Stimulated activated CD8-positive, alpha-beta memory T cell treated with anti-CD3 and anti-CD28 coated beads, Interleukin-12 subunit alpha, Interleukin-12 subunit beta, amount 100 ng/mL, for 4 hours (primary cell): ENCODE results near the gene GATA2.

ENCODE experiments used
- DNase-seq: peaks from one replicate; pipeline ENCODE4 v3.0.0-alpha.2; 2020; ENCODE audit warnings: low read depth

GATA2 gene

GRCh38 chr3:128492671-128493569 lies at the start of gene GATA2:
TSS of gene GATA2 (minus strand) at chr3:128493201. CDS start at chr3:128487031, 6,170 bp downstream.
- no peak for DNase-seq

DNA sequence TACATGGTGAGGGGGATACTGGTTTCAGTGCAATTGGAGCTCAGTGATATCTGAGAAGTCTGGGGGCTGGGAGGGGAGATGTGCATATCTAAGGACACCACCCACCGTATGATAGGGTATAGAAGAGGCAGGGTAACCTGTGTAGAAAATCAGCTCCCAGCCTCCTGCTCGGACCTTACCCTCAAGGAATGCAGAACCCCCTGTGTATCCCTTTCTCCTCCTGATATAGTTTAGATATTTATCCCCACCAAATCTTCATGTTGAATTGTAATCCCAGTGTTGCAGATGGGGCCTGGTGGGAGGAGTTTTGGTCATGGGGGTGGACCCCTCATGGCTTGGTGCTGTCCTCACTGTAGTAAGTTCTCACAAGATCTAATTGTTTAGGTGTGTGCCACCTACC lies 48.2 kb upstream of the GATA2 start:
- DNase-seq = no peak

DNA sequence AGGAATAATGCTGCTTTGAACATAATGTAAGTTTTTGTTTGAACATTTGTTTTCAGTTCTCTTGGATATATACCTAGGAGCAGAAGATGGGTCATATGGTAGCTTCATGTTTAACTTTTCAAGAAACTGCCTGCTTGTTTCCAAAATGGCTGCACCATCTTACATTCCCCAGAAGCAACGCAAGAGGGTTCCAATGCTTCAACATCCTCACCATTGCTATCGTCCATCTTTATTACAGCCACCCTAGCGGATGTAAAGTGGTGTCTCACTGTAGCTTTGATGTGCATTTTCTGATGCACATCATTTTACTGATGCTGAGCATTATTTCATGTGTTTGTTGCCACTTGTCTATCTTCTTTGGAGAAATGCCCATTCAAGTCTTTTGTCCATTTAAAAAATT lies 46.4 kb upstream of the GATA2 start:
- no peak for DNase-seq

GRCh38 chr3:128537091-128537703 lies 44.2 kb upstream of the GATA2 start:
- no peak for DNase-seq

DNA sequence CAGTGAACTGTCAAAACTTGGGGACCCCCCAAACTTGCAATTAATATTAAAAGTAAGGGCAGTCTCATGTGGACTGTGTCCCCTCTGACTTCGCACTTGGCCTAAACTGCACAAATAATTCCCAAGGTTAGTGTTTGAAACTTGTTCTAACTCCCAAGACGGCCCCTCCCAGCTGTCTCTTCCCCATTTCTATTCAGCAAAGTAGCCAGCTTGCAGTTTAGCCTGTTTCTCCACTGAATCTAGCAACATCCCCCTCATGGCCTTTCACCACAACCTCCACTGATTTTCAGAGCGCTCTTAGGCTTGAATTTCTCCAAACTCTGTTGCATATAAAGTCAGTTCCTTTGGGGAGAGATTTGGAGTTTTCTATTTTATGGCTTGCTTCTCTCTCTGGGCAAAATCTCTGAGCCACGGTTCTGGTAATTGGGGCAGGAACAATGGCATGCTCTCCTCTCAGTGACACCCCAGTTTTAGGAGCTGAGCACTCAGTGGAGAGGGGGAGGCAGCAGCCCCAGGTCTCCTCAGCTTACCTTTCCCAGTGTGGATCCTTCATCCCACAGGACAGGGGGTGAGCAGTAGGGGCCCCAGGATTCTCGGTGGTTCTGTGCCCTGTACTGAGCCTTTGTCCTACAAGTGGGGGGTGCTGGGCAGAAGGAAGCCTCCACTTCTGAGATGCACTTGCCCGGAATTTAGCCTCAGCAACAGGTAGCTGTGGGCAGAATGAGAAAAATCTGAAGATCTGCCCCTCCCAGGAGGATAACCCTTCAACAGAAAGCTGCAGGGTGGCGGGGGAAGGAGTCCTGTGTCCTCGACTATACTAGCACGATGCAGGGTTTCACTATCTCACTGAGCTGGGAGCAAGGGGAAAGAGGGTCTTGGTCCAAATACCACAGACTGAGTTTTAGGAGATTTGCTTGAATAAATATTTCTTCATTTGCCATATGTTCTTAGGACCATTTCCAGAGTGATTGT lies 39.3 kb upstream of the GATA2 start:
- DNase-seq = no peak

GRCh38 chr3:128524374-128525299 lies 31.6 kb upstream of the GATA2 start:
- DNase-seq = no peak

GRCh38 chr3:128523591-128523990 lies 30.6 kb upstream of the GATA2 start:
- no peak for DNase-seq

GRCh38 chr3:128521715-128522114 lies 28.7 kb upstream of the GATA2 start:
- DNase-seq = no peak

DNA sequence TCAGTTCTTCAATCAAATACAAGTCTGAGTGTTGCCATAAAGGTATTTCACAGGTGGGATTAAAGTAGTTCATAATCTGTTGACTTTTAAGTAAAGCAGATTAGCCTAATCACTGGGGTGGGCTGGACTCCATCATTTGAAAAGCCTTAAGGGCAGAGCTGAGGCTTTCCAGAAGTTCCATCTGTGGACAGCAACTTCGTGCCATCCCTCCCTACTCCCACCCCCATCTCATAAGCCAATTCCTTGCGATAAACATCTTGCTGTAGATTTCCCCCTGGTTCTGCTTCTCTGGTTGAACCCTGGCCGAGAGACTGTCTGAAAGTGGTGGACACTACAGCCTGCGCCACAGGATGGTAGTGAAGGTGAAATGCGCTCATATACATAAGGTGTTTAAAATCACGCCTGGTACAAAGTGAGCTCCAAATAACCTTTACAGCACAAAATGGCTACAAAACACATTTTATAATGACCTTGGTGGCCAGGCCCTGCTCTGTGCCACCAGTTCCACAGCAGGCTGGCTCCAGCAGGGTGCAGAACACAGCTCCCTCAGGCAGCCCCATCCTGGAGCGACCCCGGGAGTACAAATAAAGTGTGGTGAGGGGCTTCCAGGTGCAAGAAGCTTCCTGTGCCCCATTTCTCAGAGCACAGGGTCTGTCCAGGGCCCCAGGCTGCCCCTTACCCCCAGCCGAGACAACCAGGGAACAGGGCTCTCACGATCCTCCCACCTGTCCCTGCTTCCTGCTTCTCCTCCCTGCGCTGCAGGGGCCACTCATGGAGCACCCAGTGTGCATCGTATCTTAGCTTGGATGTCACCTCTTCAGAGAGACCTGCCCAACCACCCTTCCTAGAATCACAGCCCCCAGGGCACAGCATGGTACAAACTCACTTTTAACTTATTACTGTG lies 25.8 kb upstream of the GATA2 start:
- DNase-seq = no peak

DNA sequence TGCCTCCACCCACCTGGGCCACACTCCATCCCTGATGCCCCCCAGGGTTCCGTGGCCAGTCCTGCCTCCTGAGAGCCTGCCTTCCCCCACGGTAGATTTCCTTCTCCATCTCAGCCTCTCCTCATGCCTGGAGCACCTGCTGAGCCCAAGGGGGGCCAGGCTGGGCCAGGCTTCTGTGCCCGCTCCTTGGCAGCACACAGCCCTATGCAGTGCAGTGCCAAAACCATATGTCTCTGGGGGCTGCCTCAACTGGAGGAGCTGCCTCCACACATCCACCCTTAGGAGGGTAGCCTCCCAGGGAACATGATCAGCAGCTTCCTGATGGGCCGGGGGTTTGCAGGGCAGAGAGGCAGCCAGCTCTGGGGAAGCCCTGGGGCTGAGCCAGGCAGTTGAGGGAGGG lies 24.6 kb upstream of the GATA2 start:
- DNase-seq = no peak

DNA sequence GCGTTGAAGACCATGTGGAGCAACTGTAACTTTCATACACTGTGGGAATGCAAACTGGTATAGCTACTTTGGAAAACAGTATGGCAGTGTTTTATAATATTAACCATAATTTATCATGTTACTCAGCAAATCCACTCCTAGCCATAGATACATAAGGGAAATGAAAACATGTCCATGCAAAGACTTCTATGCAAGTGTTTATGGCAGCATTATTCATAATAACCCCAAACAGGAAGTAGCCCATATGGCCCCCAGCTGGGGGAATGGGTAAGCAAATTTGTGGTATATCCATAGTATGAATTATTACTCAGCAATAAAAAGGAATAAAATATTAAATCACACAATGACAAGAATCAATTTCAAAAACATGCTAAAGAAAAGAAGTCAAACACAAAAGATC lies 23.0 kb upstream of the GATA2 start:
- no peak for DNase-seq

- no peak for DNase-seq
Observed at GRCh38 chr3:128508852-128509251, 15.9 kb upstream of the GATA2 start.

DNA sequence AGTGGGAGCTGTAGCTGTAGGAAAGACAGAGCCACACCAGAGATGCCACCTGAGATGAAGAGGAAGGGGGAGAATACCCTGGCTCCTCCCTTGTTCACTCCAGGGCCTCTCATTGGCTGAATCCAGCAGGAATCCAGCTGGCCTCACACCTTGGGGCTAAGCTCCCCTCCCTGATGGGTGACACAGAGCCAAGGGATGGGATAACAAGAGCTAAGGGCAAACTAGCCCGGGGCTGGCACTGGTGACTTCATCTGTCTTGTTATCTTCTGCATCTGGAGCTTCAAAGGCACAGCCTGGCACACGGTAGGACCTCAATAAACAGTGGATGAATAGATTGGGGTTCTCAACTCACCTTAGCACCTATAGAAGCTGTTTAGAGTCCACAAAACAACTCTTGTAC lies 13.8 kb upstream of the GATA2 start:
- DNase-seq = no peak

DNA sequence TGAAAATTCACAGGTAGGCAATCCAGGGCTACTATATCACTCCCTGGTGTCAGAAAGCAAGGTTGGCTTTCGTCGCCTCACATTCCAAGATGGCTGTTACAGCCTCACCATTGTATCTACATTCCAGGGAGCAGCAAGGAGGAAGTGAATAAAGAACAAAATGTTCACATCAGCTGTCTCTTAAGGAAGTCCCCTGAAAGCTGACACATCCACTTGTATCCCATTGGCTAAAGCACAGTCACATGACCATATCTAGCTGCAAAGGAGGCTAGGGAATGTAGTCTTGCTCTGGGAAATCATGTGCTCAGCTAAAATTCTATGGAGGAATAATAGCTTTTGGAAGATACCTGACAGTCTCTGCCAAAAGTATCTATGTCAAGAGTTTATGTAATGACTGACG lies 12.8 kb upstream of the GATA2 start:
- no peak for DNase-seq

- no peak for DNase-seq
Observed at GRCh38 chr3:128504963-128505730, 12.1 kb upstream of the GATA2 start.

GRCh38 chr3:128504533-128504915 lies 11.5 kb upstream of the GATA2 start:
- no peak for DNase-seq

GRCh38 chr3:128503751-128504532 lies 10.9 kb upstream of the GATA2 start:
- no peak for DNase-seq

- no peak for DNase-seq
Observed at GRCh38 chr3:128503164-128503651, 10.2 kb upstream of the GATA2 start.
